K562 (cell line): ENCODE measurements around the gene CYYR1.

Source experiments
- EP300 ChIP-seq: IDR thresholded peaks from 2 replicates; pipeline ENCODE4 v1.6.1; 2012; ENCODE audit warnings: low read length, improper control_type of control experiment
- RBM25 ChIP-seq: fragments of 200-400 bp; formaldehyde crosslinking; IDR thresholded peaks from 2 replicates; pipeline ENCODE4 v1.6.1; 2018; ENCODE audit warnings: low read length, low read depth, moderate library complexity; ENCODE audit not compliant: severe bottlenecking

DNA sequence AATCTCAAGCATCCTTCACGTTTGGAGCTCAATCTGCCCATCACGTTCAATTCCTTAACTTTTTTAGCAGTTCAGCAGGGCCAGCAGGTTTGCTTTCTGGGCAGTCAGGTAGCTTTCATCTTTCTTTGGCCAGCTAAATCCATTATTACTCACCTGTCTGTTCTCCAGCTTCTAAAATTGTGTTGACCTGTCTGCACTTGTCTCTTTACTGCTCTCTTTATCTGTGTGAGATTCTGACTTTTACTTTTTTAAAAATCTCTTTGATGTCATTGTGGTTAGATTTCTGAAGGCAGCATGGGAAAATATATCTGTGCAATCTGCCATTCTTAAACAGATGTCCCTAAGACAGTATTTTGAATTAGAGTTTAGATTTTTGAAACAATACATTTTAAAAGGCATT lies 24.9 kb upstream of the CYYR1 start:
- no peak for TF ChIP-seq EP300
- TF ChIP-seq RBM25 = no peak
